HG03565 (cell line): ENCODE results near the gene PC.
"Not testable (repeated sequence)": the region's sequence is repeated elsewhere in the genome, so short reads cannot be mapped to it uniquely, and the experiment has no call there.

ENCODE experiments used
- ATAC-seq: cut with Tn5 transposase; IDR thresholded peaks from one replicate; pipeline ENCODE4 v1.9.1; 2021; ENCODE audit warnings: mild to moderate bottlenecking, moderate library complexity; ENCODE audit not compliant: unreplicated experiment

Gene PC

GRCh38 chr11:66958232-66958955, at the start of gene PC:
Gene PC, minus strand, starts transcription at chr11:66958383. Its CDS starts 86,224 bp downstream, at chr11:66872159.
- ATAC-seq: peak; percentile 87

GRCh38 chr11:67007126-67007525, 48.9 kb upstream of the PC start:
- no peak for ATAC-seq

- ATAC-seq: no peak
Measured at GRCh38 chr11:67006029-67006884, 48.1 kb upstream of the PC start.

GRCh38 chr11:67005200-67005599, 47.0 kb upstream of the PC start:
- ATAC-seq: not testable (repeated sequence)

- no peak for ATAC-seq
Measured at GRCh38 chr11:67002921-67003411, 44.8 kb upstream of the PC start.

GRCh38 chr11:67002297-67002913, 44.2 kb upstream of the PC start:
- ATAC-seq: no peak

- no peak for ATAC-seq
Measured at GRCh38 chr11:67001332-67001731, 43.1 kb upstream of the PC start.

GRCh38 chr11:66999555-66999954, 41.4 kb upstream of the PC start:
- ATAC-seq: no peak

GRCh38 chr11:66996609-66997273, 38.6 kb upstream of the PC start:
- ATAC-seq: no peak

GRCh38 chr11:66992041-66992440, 33.9 kb upstream of the PC start:
- no peak for ATAC-seq

GRCh38 chr11:66989360-66989759, 31.2 kb upstream of the PC start:
- not testable (repeated sequence) for ATAC-seq

- not testable (repeated sequence) for ATAC-seq
Measured at GRCh38 chr11:66988741-66989140, 30.6 kb upstream of the PC start.

- no peak for ATAC-seq
Measured at GRCh38 chr11:66987924-66988637, 29.9 kb upstream of the PC start.

GRCh38 chr11:66987158-66987620, 29.0 kb upstream of the PC start:
- ATAC-seq: no peak

- no peak for ATAC-seq
Measured at GRCh38 chr11:66986178-66986545, 28.0 kb upstream of the PC start.

GRCh38 chr11:66985508-66986177, 27.5 kb upstream of the PC start:
- ATAC-seq: no peak

- ATAC-seq: no peak
Measured at GRCh38 chr11:66983275-66983924, 25.2 kb upstream of the PC start.

- ATAC-seq: no peak
Measured at GRCh38 chr11:66981976-66982578, 23.9 kb upstream of the PC start.
